Activated naive CD4-positive, alpha-beta T cell treated with anti-CD3 and anti-CD28 coated beads, Interleukin-2, amount 50 U/mL, for 24 hours (primary cell): Measurements from ENCODE around the gene STX7.
A peak's percentile ranks its signal among the peaks of the same experiment; 100 is the strongest.
"Not testable (repeated sequence)": the region's sequence is repeated elsewhere in the genome, so short reads cannot be mapped to it uniquely, and the experiment has no call there.

Experiments
- H3K27ac Mint-ChIP-seq: one replicate; pipeline ENCODE4 v1.8.0; 2021; ENCODE audit warnings: mild to moderate bottlenecking, mixed read lengths
- H3K27me3 Mint-ChIP-seq: one replicate; pipeline ENCODE4 v1.8.0; 2021; ENCODE audit warnings: mixed read lengths
- H3K36me3 Mint-ChIP-seq: one replicate; pipeline ENCODE4 v1.8.0; 2021; ENCODE audit warnings: mixed read lengths
- H3K4me1 Mint-ChIP-seq: one replicate; pipeline ENCODE4 v1.8.0; 2021; ENCODE audit warnings: mixed read lengths
- H3K4me3 Mint-ChIP-seq: one replicate; pipeline ENCODE4 v1.8.0; 2021; ENCODE audit warnings: mild to moderate bottlenecking, mixed read lengths
- H3K9me3 Mint-ChIP-seq: one replicate; pipeline ENCODE4 v1.8.0; 2021; ENCODE audit warnings: mixed read lengths

Gene STX7, protein sequence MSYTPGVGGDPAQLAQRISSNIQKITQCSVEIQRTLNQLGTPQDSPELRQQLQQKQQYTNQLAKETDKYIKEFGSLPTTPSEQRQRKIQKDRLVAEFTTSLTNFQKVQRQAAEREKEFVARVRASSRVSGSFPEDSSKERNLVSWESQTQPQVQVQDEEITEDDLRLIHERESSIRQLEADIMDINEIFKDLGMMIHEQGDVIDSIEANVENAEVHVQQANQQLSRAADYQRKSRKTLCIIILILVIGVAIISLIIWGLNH

GRCh38 chr6:132512638-132513632 is at the start of gene STX7:
Gene STX7, minus strand, starts transcription at chr6:132513116. Its CDS starts 9,586 bp downstream, at chr6:132503530.
- H3K27me3 Mint-ChIP-seq = no peaks in the 10 kb centered on the region

GRCh38 chr6:132560087-132560486 is 47.2 kb upstream of the STX7 start:
- not testable (repeated sequence) for H3K27ac Mint-ChIP-seq

More at GRCh38 chr6:132512638-132513632, at the start of gene STX7:
- no peaks in the 10 kb centered on the region for H3K36me3 Mint-ChIP-seq
- no peaks in the 10 kb centered on the region for H3K9me3 Mint-ChIP-seq
- peak within 1 kb of the TSS; percentile 98 for H3K4me3 Mint-ChIP-seq
- peaks cover 29% of the 10 kb centered on the region for H3K4me1 Mint-ChIP-seq
- peak within 1 kb of the TSS; percentile 93 for H3K27ac Mint-ChIP-seq

GRCh38 chr6:132552372-132552771 is 39.5 kb upstream of the STX7 start, which contains the start of gene TAAR8:
Gene TAAR8, plus strand, starts transcription at chr6:132552672. Its CDS starts 21 bp downstream, at chr6:132552693.
- no peaks in the 10 kb centered on the region for H3K9me3 Mint-ChIP-seq
- no peak within 1 kb of the TSS for H3K27ac Mint-ChIP-seq
- no peaks in the 10 kb centered on the region for H3K4me1 Mint-ChIP-seq
- H3K27me3 Mint-ChIP-seq = peaks cover 13% of the 10 kb centered on the region
- H3K4me3 Mint-ChIP-seq = no peak within 1 kb of the TSS
- H3K36me3 Mint-ChIP-seq = no peaks in the 10 kb centered on the region

More at GRCh38 chr6:132560087-132560486, 47.2 kb upstream of the STX7 start:
- peaks cover 14% of the 10 kb centered on the region for H3K27me3 Mint-ChIP-seq
- not testable (repeated sequence) for H3K9me3 Mint-ChIP-seq, H3K4me1 Mint-ChIP-seq, H3K4me3 Mint-ChIP-seq, H3K36me3 Mint-ChIP-seq

- Mint-ChIP-seq H3K9me3 (no peaks in the 10 kb centered on the region), H3K36me3 (no peaks in the 10 kb centered on the region), H3K4me3 (no peak overlapping the region), H3K27me3 (peaks cover 14% of the 10 kb centered on the region), H3K4me1 (no peaks in the 10 kb centered on the region), H3K27ac (no peak overlapping the region)
These were observed 38.3 kb upstream of the STX7 start for GRCh38 chr6:132551214-132551613.

DNA sequence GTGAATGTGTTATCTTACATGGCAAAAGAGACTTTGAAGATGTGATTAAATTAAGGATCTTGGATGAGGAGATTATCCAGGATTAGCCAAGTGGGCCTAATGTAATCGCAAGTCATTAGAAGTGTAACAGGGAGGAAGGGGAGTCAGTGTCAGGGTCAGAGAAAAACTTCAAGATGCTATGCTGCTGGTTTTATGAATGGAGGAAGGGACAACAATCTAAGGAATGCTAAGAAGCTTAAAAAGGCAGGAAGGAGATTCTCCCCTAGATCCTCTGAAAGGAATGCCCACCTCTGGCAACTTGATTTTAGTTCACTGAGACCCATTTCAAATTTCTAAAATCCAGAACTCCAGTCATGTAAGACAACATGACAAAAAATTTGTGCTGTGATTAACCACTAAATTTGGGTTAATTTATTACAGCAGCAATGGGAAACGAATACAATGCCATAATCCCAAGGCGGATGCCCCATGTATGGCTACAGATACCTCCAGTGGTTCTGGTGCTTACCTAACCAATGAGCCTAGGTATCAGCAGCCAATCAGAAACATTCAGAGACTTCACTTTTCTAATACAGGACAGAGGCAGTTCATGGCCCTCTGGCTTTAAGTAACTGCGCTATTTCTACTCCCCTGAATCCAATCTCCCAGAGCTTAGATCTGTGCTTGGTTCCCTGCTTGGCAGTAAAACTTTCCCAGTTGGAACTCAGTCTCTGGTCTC is 36.0 kb upstream of the STX7 start:
- Mint-ChIP-seq H3K9me3 (no peaks in the 10 kb centered on the region), H3K36me3 (no peaks in the 10 kb centered on the region), H3K4me3 (no peak overlapping the region), H3K27me3 (peaks cover 10% of the 10 kb centered on the region), H3K27ac (no peak overlapping the region), H3K4me1 (no peaks in the 10 kb centered on the region)

DNA sequence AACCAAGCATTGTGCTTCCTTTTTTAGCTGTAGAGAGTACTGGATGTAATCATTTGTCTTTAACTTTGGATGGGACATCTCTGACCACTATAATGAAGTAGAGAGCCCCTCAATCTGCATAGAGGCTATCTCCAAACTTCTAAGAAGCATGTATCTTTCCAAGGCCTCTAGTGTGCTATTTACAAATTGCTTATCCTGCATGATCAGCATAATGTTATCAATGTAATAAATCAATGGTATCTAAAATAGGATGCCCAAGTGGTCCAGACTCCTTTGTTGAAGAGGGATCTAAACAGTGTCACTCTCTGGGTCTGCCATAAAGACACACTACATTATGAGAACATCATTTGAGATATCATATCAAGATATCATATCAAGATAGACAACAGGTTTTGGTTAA is 31.9 kb upstream of the STX7 start:
- Mint-ChIP-seq H3K36me3 (no peaks in the 10 kb centered on the region), H3K4me3 (no peak overlapping the region), H3K9me3 (no peaks in the 10 kb centered on the region), H3K27me3 (peaks cover 18% of the 10 kb centered on the region), H3K4me1 (no peaks in the 10 kb centered on the region), H3K27ac (no peak overlapping the region)

DNA sequence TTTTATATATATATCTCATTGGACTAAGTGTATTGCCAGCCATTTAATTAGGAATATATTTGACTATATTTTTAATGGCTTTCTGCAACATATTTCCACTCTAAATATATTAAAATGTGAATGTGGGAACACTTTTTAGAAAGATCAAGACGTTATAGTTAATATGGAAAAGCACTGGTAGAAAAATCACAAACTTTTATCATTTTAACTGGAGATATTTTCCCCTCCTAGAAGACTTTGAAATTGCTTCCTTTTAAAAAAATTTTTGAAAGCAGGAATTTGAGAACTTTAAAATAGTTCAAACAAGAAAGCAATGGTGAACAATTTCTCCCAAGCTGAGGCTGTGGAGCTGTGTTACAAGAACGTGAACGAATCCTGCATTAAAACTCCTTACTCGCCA is 25.1 kb upstream of the STX7 start, which contains the start of gene TAAR9:
TSS of gene TAAR9 (plus strand) at position 301 of the 400 bp plus-strand sequence. CDS start at position 314, 13 bp downstream.
- H3K27me3 Mint-ChIP-seq = peaks cover 24% of the 10 kb centered on the region
- H3K9me3 Mint-ChIP-seq = no peaks in the 10 kb centered on the region
- no peak within 1 kb of the TSS for H3K4me3 Mint-ChIP-seq
- H3K4me1 Mint-ChIP-seq = no peaks in the 10 kb centered on the region
- H3K36me3 Mint-ChIP-seq = no peaks in the 10 kb centered on the region
- no peak within 1 kb of the TSS for H3K27ac Mint-ChIP-seq

DNA sequence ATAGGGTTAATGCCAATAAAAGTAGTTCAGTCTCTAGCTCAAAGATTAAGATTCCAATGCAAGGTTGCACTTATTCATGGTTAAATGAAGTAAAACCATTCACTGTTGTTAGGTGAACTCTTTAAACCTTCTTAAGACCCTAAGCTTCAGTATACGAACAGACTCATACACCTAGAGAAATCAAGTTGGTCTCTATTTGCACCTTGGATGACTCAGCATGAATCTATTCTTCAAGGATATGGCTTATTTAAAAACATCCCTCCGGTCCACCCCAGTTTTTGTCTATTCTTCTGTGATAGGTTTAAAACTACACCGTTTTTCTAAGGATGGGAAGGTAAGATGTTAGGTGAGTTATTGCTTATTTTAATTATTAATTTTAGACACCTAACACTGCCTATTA is 24.2 kb upstream of the STX7 start:
- Mint-ChIP-seq H3K4me1 (no peaks in the 10 kb centered on the region), H3K4me3 (no peak overlapping the region), H3K9me3 (no peaks in the 10 kb centered on the region), H3K27me3 (peaks cover 24% of the 10 kb centered on the region), H3K27ac (no peak overlapping the region), H3K36me3 (no peaks in the 10 kb centered on the region)

DNA sequence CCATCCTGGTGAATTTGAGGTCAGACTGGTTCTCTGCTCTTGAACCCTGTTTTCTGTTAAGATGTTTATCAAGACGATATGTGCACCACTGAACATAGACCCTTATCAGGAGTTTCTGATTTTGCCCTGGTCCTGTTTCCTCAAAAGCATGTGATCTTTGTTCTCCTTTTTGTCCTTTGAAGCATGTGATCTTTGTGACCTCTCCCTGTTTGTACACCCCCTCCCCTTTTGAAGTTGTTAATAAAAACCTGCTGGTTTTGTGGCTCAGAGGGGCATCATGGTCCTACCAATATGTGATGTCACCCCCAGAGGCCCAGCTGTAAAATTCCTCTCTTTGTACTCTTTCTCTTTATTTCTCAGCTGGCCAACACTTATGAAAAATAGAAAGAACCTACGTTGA is 21.6 kb upstream of the STX7 start:
- H3K4me3 Mint-ChIP-seq, H3K4me1 Mint-ChIP-seq, H3K27ac Mint-ChIP-seq, H3K9me3 Mint-ChIP-seq, H3K36me3 Mint-ChIP-seq: not testable (repeated sequence)
- H3K27me3 Mint-ChIP-seq = peaks cover 15% of the 10 kb centered on the region

DNA sequence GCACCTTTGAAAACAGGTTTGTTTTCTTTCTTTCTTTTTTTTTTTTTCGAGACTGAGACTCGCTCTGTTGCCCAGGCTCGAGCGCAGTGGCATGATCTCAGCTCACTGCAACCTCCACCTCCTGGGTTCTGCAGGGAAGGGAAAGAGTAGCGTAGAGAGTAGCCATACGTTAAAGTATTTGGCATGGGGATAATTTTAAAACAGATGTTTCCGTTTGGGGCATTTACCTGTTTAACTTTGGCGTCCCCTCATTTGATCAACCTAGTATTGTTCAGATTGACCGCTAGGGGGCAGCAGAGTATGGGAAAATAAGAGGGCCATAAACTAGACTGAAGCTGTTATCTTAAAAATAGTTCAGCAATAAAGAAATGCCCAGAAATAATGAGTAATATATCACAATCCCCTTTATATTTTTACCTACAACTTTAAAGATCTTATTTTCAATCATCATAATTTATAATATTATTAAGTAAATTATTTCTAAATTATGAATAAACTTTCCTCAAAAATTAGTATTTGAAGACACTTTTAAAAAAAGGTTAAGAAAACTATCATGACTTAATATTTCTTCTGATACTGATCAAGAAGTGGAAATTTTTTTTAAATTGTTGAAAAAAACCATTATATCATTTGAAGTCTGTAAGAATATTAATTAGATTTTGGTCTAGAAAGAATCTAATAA is 17.5 kb upstream of the STX7 start:
- H3K36me3 Mint-ChIP-seq = no peaks in the 10 kb centered on the region
- H3K4me3 Mint-ChIP-seq = peak overlapping the region; percentile 30

GRCh38 chr6:132527791-132528190 is 14.9 kb upstream of the STX7 start:
- H3K27ac Mint-ChIP-seq = no peak overlapping the region
- H3K4me3 Mint-ChIP-seq = no peak overlapping the region
- H3K4me1 Mint-ChIP-seq = no peaks in the 10 kb centered on the region
- H3K9me3 Mint-ChIP-seq = no peaks in the 10 kb centered on the region
- peaks cover 15% of the 10 kb centered on the region for H3K27me3 Mint-ChIP-seq
- H3K36me3 Mint-ChIP-seq = no peaks in the 10 kb centered on the region

More for the DNA sequence above, 17.5 kb upstream of the STX7 start:
- Mint-ChIP-seq H3K4me1 (no peaks in the 10 kb centered on the region), H3K27ac (no peak overlapping the region), H3K9me3 (no peaks in the 10 kb centered on the region), H3K27me3 (peaks cover 10% of the 10 kb centered on the region)

- no peak overlapping the region for H3K4me3 Mint-ChIP-seq
- no peak overlapping the region for H3K27ac Mint-ChIP-seq
- no peaks in the 10 kb centered on the region for H3K36me3 Mint-ChIP-seq
- H3K4me1 Mint-ChIP-seq = no peaks in the 10 kb centered on the region
- peaks cover 15% of the 10 kb centered on the region for H3K27me3 Mint-ChIP-seq
- no peaks in the 10 kb centered on the region for H3K9me3 Mint-ChIP-seq
These were observed 13.5 kb upstream of the STX7 start for GRCh38 chr6:132526461-132526860.

DNA sequence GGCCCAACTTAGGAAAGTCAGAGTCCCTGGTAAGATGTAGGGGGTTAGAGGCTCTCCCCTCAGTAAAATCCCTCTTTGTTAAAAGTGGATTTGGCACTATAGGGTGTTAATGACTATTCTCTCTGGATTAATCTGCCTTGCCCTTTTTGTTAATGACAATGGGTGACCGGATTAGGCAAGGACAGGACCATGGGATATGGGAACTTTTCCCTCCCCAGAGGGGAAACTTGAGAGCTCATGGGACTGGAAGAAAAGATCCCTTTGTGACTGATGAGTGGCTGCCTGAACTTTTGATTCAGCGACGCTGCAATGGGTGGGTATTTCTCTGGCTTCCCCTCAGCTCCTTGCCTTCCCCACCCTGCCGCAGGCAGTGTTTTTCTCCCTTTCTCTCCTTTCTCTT is 12.9 kb upstream of the STX7 start:
- Mint-ChIP-seq H3K4me3 (no peak overlapping the region), H3K27ac (peak overlapping the region; percentile 30), H3K4me1 (no peaks in the 10 kb centered on the region), H3K36me3 (no peaks in the 10 kb centered on the region), H3K9me3 (no peaks in the 10 kb centered on the region), H3K27me3 (peaks cover 15% of the 10 kb centered on the region)

GRCh38 chr6:132524646-132525045 is 11.7 kb upstream of the STX7 start:
- H3K36me3 Mint-ChIP-seq = no peaks in the 10 kb centered on the region

GRCh38 chr6:132520953-132521352 is 8.0 kb upstream of the STX7 start:
- Mint-ChIP-seq H3K4me3 (no peak overlapping the region), H3K9me3 (no peaks in the 10 kb centered on the region), H3K4me1 (no peaks in the 10 kb centered on the region), H3K36me3 (no peaks in the 10 kb centered on the region), H3K27ac (no peak overlapping the region), H3K27me3 (peaks cover 8% of the 10 kb centered on the region)

More at GRCh38 chr6:132524646-132525045, 11.7 kb upstream of the STX7 start:
- Mint-ChIP-seq H3K27me3 (peaks cover 13% of the 10 kb centered on the region), H3K9me3 (no peaks in the 10 kb centered on the region), H3K4me1 (no peaks in the 10 kb centered on the region), H3K27ac (no peak overlapping the region), H3K4me3 (no peak overlapping the region)
